HG03135 (cell line): ENCODE data around the gene GGTLC3.
"Not testable (repeated sequence)": the region's sequence is repeated elsewhere in the genome, so short reads cannot be mapped to it uniquely, and the experiment has no call there.

Experiments used
- ATAC-seq: cut with Tn5 transposase; IDR thresholded peaks from one replicate; pipeline ENCODE4 v1.9.1; 2021; ENCODE audit warnings: mild to moderate bottlenecking, moderate library complexity; ENCODE audit not compliant: unreplicated experiment

GGTLC3 gene

GRCh38 chr22:18522762-18523161, 4.8 kb upstream of the GGTLC3 start:
- ATAC-seq = not testable (repeated sequence)

GRCh38 chr22:18513454-18513853, 4.5 kb downstream of the GGTLC3 start:
- not testable (repeated sequence) for ATAC-seq

- ATAC-seq = not testable (repeated sequence)
These were observed 5.6 kb downstream of the GGTLC3 start for GRCh38 chr22:18512378-18512777.

GRCh38 chr22:18511327-18511726, 6.6 kb downstream of the GGTLC3 start:
- ATAC-seq = not testable (repeated sequence)

- not testable (repeated sequence) for ATAC-seq
These were observed 21.7 kb downstream of the GGTLC3 start for GRCh38 chr22:18496227-18496626.
